Measurements from ENCODE around the gene DNAI1. TPM values are rescaled to one million over a fixed set of nuclear protein-coding genes. Genes with fewer than 3 reads are reported as not detected.

The DNAI1 gene
- total RNA-seq, 1 donor: not detected

DNA sequence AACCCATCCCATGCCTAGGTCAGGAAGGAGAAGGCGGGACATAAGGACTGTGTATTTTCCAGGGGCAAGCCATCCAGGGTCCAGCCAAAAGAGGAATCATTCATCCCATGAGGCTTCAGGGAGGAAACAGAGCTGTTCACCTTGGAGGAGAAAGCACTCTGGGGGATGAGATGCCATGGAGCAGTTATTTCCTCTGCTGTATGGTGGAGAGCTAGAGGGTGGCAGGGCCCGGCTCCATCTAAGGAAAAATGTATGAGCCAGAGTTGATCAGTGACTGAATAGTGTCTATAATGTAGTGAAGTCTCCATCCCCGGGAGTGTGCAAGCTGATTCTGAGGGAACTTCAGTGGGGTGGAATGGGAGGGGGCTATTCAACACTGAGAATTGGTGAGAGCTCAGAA, 56.2 kb downstream of the DNAI1 start:
- no peak for DNase-seq (ENCODE audit: low read depth)
- no peak overlapping the region for H3K4me3 ChIP-seq (ENCODE audit: low read depth, low read length)

DNA sequence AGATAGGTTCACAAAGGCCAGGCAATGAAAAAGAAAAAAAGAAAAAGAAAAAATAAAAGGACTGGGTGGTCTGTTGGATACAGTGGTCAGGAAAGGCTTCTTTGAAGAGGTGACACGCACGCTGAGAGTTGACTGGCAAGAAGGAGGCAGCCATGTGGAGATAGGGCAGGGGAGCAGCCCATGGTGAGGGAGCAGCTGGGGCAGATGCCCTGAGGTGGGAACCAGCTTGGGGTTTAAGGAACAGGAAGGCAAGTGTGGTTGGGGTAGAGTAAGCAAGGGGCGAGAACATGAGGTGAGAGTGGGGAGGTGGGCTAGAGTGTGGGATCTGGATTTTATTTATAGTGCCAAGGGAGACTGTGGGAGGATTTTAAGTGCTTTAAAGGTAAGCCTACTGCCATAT, 57.4 kb downstream of the DNAI1 start:
- TF ChIP-seq, protein P1, sequence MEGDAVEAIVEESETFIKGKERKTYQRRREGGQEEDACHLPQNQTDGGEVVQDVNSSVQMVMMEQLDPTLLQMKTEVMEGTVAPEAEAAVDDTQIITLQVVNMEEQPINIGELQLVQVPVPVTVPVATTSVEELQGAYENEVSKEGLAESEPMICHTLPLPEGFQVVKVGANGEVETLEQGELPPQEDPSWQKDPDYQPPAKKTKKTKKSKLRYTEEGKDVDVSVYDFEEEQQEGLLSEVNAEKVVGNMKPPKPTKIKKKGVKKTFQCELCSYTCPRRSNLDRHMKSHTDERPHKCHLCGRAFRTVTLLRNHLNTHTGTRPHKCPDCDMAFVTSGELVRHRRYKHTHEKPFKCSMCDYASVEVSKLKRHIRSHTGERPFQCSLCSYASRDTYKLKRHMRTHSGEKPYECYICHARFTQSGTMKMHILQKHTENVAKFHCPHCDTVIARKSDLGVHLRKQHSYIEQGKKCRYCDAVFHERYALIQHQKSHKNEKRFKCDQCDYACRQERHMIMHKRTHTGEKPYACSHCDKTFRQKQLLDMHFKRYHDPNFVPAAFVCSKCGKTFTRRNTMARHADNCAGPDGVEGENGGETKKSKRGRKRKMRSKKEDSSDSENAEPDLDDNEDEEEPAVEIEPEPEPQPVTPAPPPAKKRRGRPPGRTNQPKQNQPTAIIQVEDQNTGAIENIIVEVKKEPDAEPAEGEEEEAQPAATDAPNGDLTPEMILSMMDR (IDR thresholded peaks at IDR 0.05; ENCODE audit: insufficient read depth, low read length): no peak
- no peak for DNase-seq (ENCODE audit: low read depth)
- H3K4me3 ChIP-seq (ENCODE audit: low read depth, low read length): no peak overlapping the region

More for the DNA sequence above, 56.2 kb downstream of the DNAI1 start:
- TF ChIP-seq, protein P1 (IDR thresholded peaks at IDR 0.05; ENCODE audit: insufficient read depth, low read length): no peak

DNA sequence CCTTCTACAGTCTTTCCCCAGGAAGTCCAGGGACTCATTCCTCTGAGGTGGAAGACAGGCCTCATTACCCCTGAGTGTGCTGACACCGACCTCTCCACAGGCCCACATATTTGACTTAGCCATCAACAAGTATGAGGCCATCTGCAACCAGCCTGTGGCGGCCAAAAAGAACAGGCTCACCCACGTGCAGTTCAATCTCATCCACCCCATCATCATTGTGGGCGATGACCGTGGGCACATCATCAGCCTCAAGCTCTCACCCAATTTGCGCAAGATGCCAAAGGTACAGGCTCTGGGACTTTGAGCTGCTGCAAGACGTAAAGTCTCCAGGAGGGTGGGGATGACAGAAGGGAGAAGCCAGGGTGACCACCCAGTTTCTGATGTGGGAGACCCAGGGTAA, 58.6 kb downstream of the DNAI1 start:
- no peak for DNase-seq (ENCODE audit: low read depth)
- TF ChIP-seq, protein P1 (IDR thresholded peaks at IDR 0.05; ENCODE audit: insufficient read depth, low read length): no peak
- no peak overlapping the region for H3K4me3 ChIP-seq (ENCODE audit: low read depth, low read length)

DNA sequence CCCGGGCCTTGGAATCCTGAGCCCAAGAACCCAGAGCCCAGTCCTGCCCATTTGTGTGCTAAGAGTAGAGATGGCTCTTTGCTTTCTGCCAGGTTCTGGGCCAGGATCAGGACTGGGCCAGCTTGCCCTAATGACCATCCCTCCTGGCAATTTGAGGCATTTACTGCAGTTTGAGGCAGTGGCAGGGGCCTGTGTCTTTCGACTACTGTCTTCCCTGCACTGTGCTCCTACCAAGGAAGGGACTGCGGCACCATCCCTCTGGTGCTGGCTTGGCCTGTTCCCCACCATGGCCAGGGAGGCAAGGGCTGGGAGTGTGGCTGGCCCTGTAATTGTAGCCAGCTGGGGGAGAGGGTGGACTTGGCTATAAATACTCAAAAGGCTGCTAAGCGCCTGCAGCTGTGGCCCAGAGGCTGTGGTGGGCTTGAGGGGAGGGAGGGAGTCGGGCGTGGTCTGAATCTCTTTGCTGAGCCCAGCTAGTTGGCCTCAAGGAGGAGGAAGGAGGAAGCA, 59.6 kb downstream of the DNAI1 start:
- DNase-seq (ENCODE audit: low read depth): no peak
- TF ChIP-seq, protein P1 (IDR thresholded peaks at IDR 0.05; ENCODE audit: insufficient read depth, low read length): no peak
- no peak overlapping the region for H3K4me3 ChIP-seq (ENCODE audit: low read depth, low read length)

DNA sequence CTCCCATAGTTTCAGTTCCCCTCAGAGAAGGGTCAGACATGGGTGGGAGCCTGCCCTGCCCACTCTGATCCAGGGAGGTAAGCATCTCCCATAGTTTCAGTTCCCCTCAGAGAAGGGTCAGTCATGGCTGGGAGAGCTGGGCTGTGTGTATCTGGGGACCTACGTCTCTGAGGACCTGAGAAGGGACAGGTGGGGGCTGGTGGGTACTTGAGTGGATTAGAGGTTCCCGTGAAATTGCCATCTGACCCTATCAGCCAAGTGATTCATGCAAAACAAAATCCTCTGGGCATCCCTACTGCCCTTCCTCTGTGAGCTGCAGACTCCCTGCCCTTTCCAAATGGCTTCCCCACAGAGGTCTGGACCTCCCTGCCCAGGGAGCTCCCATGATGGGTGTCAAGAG, 60.3 kb downstream of the DNAI1 start:
- TF ChIP-seq, protein P1 (IDR thresholded peaks at IDR 0.05; ENCODE audit: insufficient read depth, low read length): no peak
- DNase-seq (ENCODE audit: low read depth): no peak
- no peak overlapping the region for H3K4me3 ChIP-seq (ENCODE audit: low read depth, low read length)

DNA sequence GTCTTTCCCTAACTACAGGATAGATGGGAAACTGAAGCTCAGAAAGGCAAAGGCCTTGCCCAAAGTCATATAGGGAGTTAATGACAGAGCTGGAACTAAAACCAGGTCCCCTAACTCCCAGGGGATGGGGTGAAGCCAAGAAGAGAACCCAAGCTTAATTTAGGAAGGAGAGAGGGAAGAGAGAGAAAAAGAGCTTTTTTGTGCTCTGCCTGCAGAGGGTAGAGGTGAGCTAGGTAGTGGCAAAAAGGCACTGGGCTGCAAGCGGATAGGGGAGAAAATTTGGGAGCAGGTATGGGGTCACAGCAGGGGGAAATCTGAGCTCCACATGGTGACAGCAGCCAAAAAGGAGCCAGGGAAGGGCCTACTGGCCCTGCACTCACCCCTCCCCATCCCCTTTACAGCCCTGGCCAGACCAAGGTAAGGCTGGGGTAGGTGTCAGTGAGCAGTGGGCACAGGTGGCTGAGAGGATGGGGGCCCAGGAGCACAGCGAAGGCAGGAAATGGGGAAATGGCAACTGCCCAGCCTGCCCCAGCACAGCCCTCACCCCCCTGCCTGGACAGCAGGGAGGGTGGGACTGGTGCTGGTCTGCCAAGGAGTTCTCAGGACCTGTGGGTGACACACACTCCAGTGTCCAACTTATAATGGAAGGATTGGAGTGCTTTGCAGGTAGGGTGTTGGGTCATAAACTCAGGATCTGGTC, 60.9 kb downstream of the DNAI1 start:
- DNase-seq (ENCODE audit: low read depth): no peak
- TF ChIP-seq, protein P1 (IDR thresholded peaks at IDR 0.05; ENCODE audit: insufficient read depth, low read length): no peak
- no peak overlapping the region for H3K4me3 ChIP-seq (ENCODE audit: low read depth, low read length)

All from fibroblast of the aortic adventitia (primary cell).